ENCODE measurements around the gene NFATC1.

NFATC1 gene

GRCh38 chr18:79472176-79472575 is 76.4 kb downstream of the NFATC1 start:
- H3K4me1 ChIP-seq (ENCODE audit: control insufficient read depth, insufficient read depth, low read length, unreplicated experiment), result no peaks in the 10 kb centered on the region
- no peak overlapping the region for H3K27ac ChIP-seq (ENCODE audit: low read depth, low read length)

GRCh38 chr18:79472946-79473345 is 77.2 kb downstream of the NFATC1 start:
- Histone ChIP-seq H3K36me3 (ENCODE audit: insufficient read depth, low read length) (no peaks in the 10 kb centered on the region), H3K27ac (ENCODE audit: low read depth, low read length) (no peak overlapping the region), H3K27me3 (ENCODE audit: insufficient read depth, low read length) (no peaks in the 10 kb centered on the region), H3K4me1 (ENCODE audit: control insufficient read depth, insufficient read depth, low read length, unreplicated experiment) (no peaks in the 10 kb centered on the region), H2AFZ (ENCODE audit: low read length, unreplicated experiment) (no peak overlapping the region), H3K79me2 (ENCODE audit: control insufficient read depth, insufficient read depth, low read length, unreplicated experiment) (no peaks in the 10 kb centered on the region), H3K4me3 (ENCODE audit: low read depth, low read length) (no peak overlapping the region)

More at GRCh38 chr18:79472176-79472575, 76.4 kb downstream of the NFATC1 start:
- Histone ChIP-seq H3K36me3 (ENCODE audit: insufficient read depth, low read length) (no peaks in the 10 kb centered on the region), H3K4me3 (ENCODE audit: low read depth, low read length) (no peak overlapping the region), H3K79me2 (ENCODE audit: control insufficient read depth, insufficient read depth, low read length, unreplicated experiment) (no peaks in the 10 kb centered on the region), H3K27me3 (ENCODE audit: insufficient read depth, low read length) (no peaks in the 10 kb centered on the region), H2AFZ (ENCODE audit: low read length, unreplicated experiment) (no peak overlapping the region)

GRCh38 chr18:79476031-79476917 is 80.5 kb downstream of the NFATC1 start:
- Histone ChIP-seq H2AFZ (ENCODE audit: low read length, unreplicated experiment) (no peak overlapping the region), H3K27ac (ENCODE audit: low read depth, low read length) (no peak overlapping the region), H3K4me3 (ENCODE audit: low read depth, low read length) (no peak overlapping the region), H3K36me3 (ENCODE audit: insufficient read depth, low read length) (no peaks in the 10 kb centered on the region), H3K27me3 (ENCODE audit: insufficient read depth, low read length) (no peaks in the 10 kb centered on the region), H3K79me2 (ENCODE audit: control insufficient read depth, insufficient read depth, low read length, unreplicated experiment) (no peaks in the 10 kb centered on the region), H3K4me1 (ENCODE audit: control insufficient read depth, insufficient read depth, low read length, unreplicated experiment) (no peaks in the 10 kb centered on the region)

- Histone ChIP-seq H3K27me3 (ENCODE audit: insufficient read depth, low read length) (no peaks in the 10 kb centered on the region), H3K27ac (ENCODE audit: low read depth, low read length) (no peak overlapping the region), H3K4me1 (ENCODE audit: control insufficient read depth, insufficient read depth, low read length, unreplicated experiment) (no peaks in the 10 kb centered on the region), H2AFZ (ENCODE audit: low read length, unreplicated experiment) (no peak overlapping the region), H3K36me3 (ENCODE audit: insufficient read depth, low read length) (no peaks in the 10 kb centered on the region), H3K4me3 (ENCODE audit: low read depth, low read length) (no peak overlapping the region), H3K79me2 (ENCODE audit: control insufficient read depth, insufficient read depth, low read length, unreplicated experiment) (no peaks in the 10 kb centered on the region)
These were observed 81.3 kb downstream of the NFATC1 start for GRCh38 chr18:79476918-79477571.

GRCh38 chr18:79477711-79478483 is 82.2 kb downstream of the NFATC1 start:
- Histone ChIP-seq H3K79me2 (ENCODE audit: control insufficient read depth, insufficient read depth, low read length, unreplicated experiment) (no peaks in the 10 kb centered on the region), H3K4me1 (ENCODE audit: control insufficient read depth, insufficient read depth, low read length, unreplicated experiment) (no peaks in the 10 kb centered on the region), H3K4me3 (ENCODE audit: low read depth, low read length) (no peak overlapping the region), H3K27me3 (ENCODE audit: insufficient read depth, low read length) (no peaks in the 10 kb centered on the region), H2AFZ (ENCODE audit: low read length, unreplicated experiment) (no peak overlapping the region), H3K27ac (ENCODE audit: low read depth, low read length) (no peak overlapping the region), H3K36me3 (ENCODE audit: insufficient read depth, low read length) (no peaks in the 10 kb centered on the region)

- Histone ChIP-seq H3K27ac (ENCODE audit: low read depth, low read length) (no peak overlapping the region), H3K79me2 (ENCODE audit: control insufficient read depth, insufficient read depth, low read length, unreplicated experiment) (no peaks in the 10 kb centered on the region)
These were observed 82.9 kb downstream of the NFATC1 start for GRCh38 chr18:79478484-79479115.

GRCh38 chr18:79479116-79479760 is 83.5 kb downstream of the NFATC1 start:
- H3K79me2 ChIP-seq (ENCODE audit: control insufficient read depth, insufficient read depth, low read length, unreplicated experiment), result no peaks in the 10 kb centered on the region
- H3K27ac ChIP-seq (ENCODE audit: low read depth, low read length), result no peak overlapping the region
- H2AFZ ChIP-seq (ENCODE audit: low read length, unreplicated experiment), result no peak overlapping the region
- no peaks in the 10 kb centered on the region for H3K4me1 ChIP-seq (ENCODE audit: control insufficient read depth, insufficient read depth, low read length, unreplicated experiment)
- H3K4me3 ChIP-seq (ENCODE audit: low read depth, low read length), result no peak overlapping the region
- H3K27me3 ChIP-seq (ENCODE audit: insufficient read depth, low read length), result no peaks in the 10 kb centered on the region
- H3K36me3 ChIP-seq (ENCODE audit: insufficient read depth, low read length), result no peaks in the 10 kb centered on the region

More at GRCh38 chr18:79478484-79479115, 82.9 kb downstream of the NFATC1 start:
- no peaks in the 10 kb centered on the region for H3K4me1 ChIP-seq (ENCODE audit: control insufficient read depth, insufficient read depth, low read length, unreplicated experiment)
- no peaks in the 10 kb centered on the region for H3K27me3 ChIP-seq (ENCODE audit: insufficient read depth, low read length)
- H2AFZ ChIP-seq (ENCODE audit: low read length, unreplicated experiment), result no peak overlapping the region
- H3K4me3 ChIP-seq (ENCODE audit: low read depth, low read length), result no peak overlapping the region
- H3K36me3 ChIP-seq (ENCODE audit: insufficient read depth, low read length), result no peaks in the 10 kb centered on the region

- Histone ChIP-seq H3K79me2 (ENCODE audit: control insufficient read depth, insufficient read depth, low read length, unreplicated experiment) (no peaks in the 10 kb centered on the region), H3K4me1 (ENCODE audit: control insufficient read depth, insufficient read depth, low read length, unreplicated experiment) (no peaks in the 10 kb centered on the region), H3K27ac (ENCODE audit: low read depth, low read length) (no peak overlapping the region), H3K36me3 (ENCODE audit: insufficient read depth, low read length) (no peaks in the 10 kb centered on the region), H2AFZ (ENCODE audit: low read length, unreplicated experiment) (no peak overlapping the region), H3K4me3 (ENCODE audit: low read depth, low read length) (no peak overlapping the region), H3K27me3 (ENCODE audit: insufficient read depth, low read length) (no peaks in the 10 kb centered on the region)
These were observed 84.0 kb downstream of the NFATC1 start for GRCh38 chr18:79479761-79480161.

- Histone ChIP-seq H3K27ac (ENCODE audit: low read depth, low read length) (no peak overlapping the region), H3K4me1 (ENCODE audit: control insufficient read depth, insufficient read depth, low read length, unreplicated experiment) (no peaks in the 10 kb centered on the region), H3K36me3 (ENCODE audit: insufficient read depth, low read length) (no peaks in the 10 kb centered on the region), H3K79me2 (ENCODE audit: control insufficient read depth, insufficient read depth, low read length, unreplicated experiment) (no peaks in the 10 kb centered on the region), H2AFZ (ENCODE audit: low read length, unreplicated experiment) (no peak overlapping the region), H3K4me3 (ENCODE audit: low read depth, low read length) (no peak overlapping the region), H3K27me3 (ENCODE audit: insufficient read depth, low read length) (no peaks in the 10 kb centered on the region)
These were observed 84.7 kb downstream of the NFATC1 start for GRCh38 chr18:79480171-79481045.

Data from ACC112 (cell line).